Loucy (cell line): Measurements from ENCODE around the gene CDC14A.

Experiments
- H2AFZ ChIP-seq: fragments of 200-600 bp; sonication (generic); 2 replicates; pipeline ENCODE4 v1.6.0; 2016; ENCODE audit warnings: antibody characterized with exemption, mild to moderate bottlenecking, low read length, moderate library complexity
- H3F3A ChIP-seq: fragments of 200-600 bp; 2 replicates; pipeline ENCODE4 v1.6.0; 2016; ENCODE audit warnings: antibody characterized with exemption, low read depth, mild to moderate bottlenecking
- H3K27me3 ChIP-seq: fragments of 200-600 bp; sonication (generic); 2 replicates; pipeline ENCODE4 v1.6.1; 2014; ENCODE audit warnings: low read length, mild to moderate bottlenecking; ENCODE audit not compliant: insufficient read depth, poor library complexity, severe bottlenecking
- H3K36me3 ChIP-seq: fragments of 200-600 bp; sonication (generic); 2 replicates; pipeline ENCODE4 v1.6.1; 2016; ENCODE audit warnings: low read length; ENCODE audit not compliant: insufficient read depth
- H3K4me1 ChIP-seq: fragments of 200-600 bp; sonication (generic); 2 replicates; pipeline ENCODE4 v1.5.1; 2014; ENCODE audit warnings: low read length, mild to moderate bottlenecking; ENCODE audit not compliant: insufficient read depth, poor library complexity, severe bottlenecking
- H3K4me2 ChIP-seq: fragments of 200-600 bp; sonication (generic); 2 replicates; pipeline ENCODE4 v1.6.0; 2014; ENCODE audit warnings: antibody characterized with exemption, low read length, low read depth, mild to moderate bottlenecking; ENCODE audit not compliant: poor library complexity, severe bottlenecking
- H3K4me3 ChIP-seq: fragments of 200-600 bp; sonication (generic); 2 replicates; pipeline ENCODE4 v1.5.1; 2014; ENCODE audit warnings: low read length, mild to moderate bottlenecking, mixed read lengths; ENCODE audit not compliant: poor library complexity, severe bottlenecking
- H3K79me2 ChIP-seq: fragments of 200-600 bp; sonication (generic); 2 replicates; pipeline ENCODE4 v1.6.1; 2014; ENCODE audit warnings: low read length; ENCODE audit not compliant: insufficient read depth
- H3K9ac ChIP-seq: fragments of 200-600 bp; sonication (generic); 2 replicates; pipeline ENCODE4 v1.6.0; 2014; ENCODE audit warnings: mild to moderate bottlenecking, low read depth, low read length, moderate library complexity; ENCODE audit not compliant: poor library complexity, severe bottlenecking
- H3K9me2 ChIP-seq: fragments of 200-600 bp; sonication (generic); replicated peaks from 2 replicates; pipeline ENCODE4 v1.6.1; 2016; ENCODE audit warnings: low read depth, low read length, mixed read lengths
- H3K9me3 ChIP-seq: fragments of 200-600 bp; sonication (generic); 2 replicates; pipeline ENCODE4 v1.6.1; 2014; ENCODE audit warnings: mild to moderate bottlenecking, antibody characterized with exemption, low read length, low read depth; ENCODE audit not compliant: insufficient read depth
- H4K20me1 ChIP-seq: fragments of 200-600 bp; sonication (generic); 2 replicates; pipeline ENCODE4 v1.6.0; 2014; ENCODE audit warnings: antibody characterized with exemption, low read length, mild to moderate bottlenecking; ENCODE audit not compliant: insufficient read depth, poor library complexity, severe bottlenecking
- EZH2phosphoT487 ChIP-seq: fragments of 200-600 bp; IDR thresholded peaks from 2 replicates; pipeline ENCODE4 v1.6.1; 2018; ENCODE audit warnings: antibody characterized with exemption, mild to moderate bottlenecking, moderate library complexity, borderline replicate concordance
- TF ChIP-seq, protein P1 (sequence below): fragments of 200-600 bp; sonication (generic); conservative IDR thresholded peaks from 2 replicates; pipeline ENCODE4 v1.5.1; 2014; ENCODE audit warnings: mild to moderate bottlenecking, antibody characterized with exemption, low read length

CDC14A gene

DNA sequence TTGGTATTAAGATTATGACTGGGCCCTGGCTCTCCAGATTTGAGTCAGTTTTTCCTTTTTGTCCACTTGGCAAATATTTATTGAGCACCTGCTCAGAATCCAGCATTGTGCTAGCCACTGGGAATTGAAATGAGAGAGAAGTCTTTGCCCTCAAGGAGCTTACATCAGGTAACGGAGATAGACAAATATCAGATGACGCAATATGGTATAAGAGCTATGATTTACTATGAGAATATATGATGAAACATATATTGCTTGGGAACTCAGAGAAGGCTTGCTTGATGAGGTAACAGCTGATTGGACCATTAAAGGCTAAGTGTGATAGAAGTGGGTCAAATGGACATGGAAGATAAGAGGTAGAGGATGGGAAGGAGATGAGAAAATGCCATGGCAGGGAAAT lies 144.6 kb downstream of the CDC14A start:
- Histone ChIP-seq H3F3A (no peaks in the 10 kb centered on the region), H3K9me2 (no peaks in the 10 kb centered on the region), H3K9ac (no peak overlapping the region), H3K4me3 (no peak overlapping the region), H3K4me1 (no peaks in the 10 kb centered on the region), H3K9me3 (no peaks in the 10 kb centered on the region), H2AFZ (no peak overlapping the region), H3K4me2 (no peak overlapping the region), H3K27me3 (no peaks in the 10 kb centered on the region), H3K36me3 (peaks cover 27% of the 10 kb centered on the region; the same call in 1 of the 2 replicates), H3K79me2 (no peaks in the 10 kb centered on the region), H4K20me1 (no peaks in the 10 kb centered on the region)
- TF ChIP-seq EZH2phosphoT487: no peak
- TF ChIP-seq, protein P1, sequence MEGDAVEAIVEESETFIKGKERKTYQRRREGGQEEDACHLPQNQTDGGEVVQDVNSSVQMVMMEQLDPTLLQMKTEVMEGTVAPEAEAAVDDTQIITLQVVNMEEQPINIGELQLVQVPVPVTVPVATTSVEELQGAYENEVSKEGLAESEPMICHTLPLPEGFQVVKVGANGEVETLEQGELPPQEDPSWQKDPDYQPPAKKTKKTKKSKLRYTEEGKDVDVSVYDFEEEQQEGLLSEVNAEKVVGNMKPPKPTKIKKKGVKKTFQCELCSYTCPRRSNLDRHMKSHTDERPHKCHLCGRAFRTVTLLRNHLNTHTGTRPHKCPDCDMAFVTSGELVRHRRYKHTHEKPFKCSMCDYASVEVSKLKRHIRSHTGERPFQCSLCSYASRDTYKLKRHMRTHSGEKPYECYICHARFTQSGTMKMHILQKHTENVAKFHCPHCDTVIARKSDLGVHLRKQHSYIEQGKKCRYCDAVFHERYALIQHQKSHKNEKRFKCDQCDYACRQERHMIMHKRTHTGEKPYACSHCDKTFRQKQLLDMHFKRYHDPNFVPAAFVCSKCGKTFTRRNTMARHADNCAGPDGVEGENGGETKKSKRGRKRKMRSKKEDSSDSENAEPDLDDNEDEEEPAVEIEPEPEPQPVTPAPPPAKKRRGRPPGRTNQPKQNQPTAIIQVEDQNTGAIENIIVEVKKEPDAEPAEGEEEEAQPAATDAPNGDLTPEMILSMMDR: no peak

DNA sequence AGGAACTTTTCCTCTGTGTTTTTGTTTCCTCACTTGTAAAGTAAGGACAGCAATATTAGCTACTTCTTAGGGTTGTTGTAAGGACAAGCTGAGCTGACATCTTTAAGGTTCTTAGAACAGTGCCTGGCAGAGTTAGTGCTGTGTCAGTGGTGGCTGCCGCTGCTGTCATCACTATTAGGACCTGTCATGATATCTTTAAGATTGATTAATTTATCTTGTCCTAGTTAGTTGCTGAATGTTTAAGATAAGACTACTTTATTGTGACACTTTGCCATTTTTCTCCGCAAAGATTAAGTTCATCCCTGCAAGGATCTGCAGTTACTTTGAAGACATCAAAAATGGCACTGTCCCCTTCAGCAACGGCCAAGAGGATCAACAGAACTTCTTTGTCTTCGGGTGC lies 145.5 kb downstream of the CDC14A start:
- H3K4me2 ChIP-seq: no peak overlapping the region
- no peaks in the 10 kb centered on the region for H3K4me1 ChIP-seq
- no peaks in the 10 kb centered on the region for H3K9me2 ChIP-seq
- no peak overlapping the region for H3K4me3 ChIP-seq
- peaks cover 27% of the 10 kb centered on the region; the same call in 1 of the 2 replicates for H3K36me3 ChIP-seq
- H3F3A ChIP-seq: no peaks in the 10 kb centered on the region
- H3K79me2 ChIP-seq: no peaks in the 10 kb centered on the region
- H4K20me1 ChIP-seq: no peaks in the 10 kb centered on the region
- H3K9me3 ChIP-seq: no peaks in the 10 kb centered on the region
- TF ChIP-seq, protein P1: no peak
- TF ChIP-seq EZH2phosphoT487: no peak
- H3K27me3 ChIP-seq: no peaks in the 10 kb centered on the region
- no peak overlapping the region for H3K9ac ChIP-seq
- no peak overlapping the region for H2AFZ ChIP-seq

DNA sequence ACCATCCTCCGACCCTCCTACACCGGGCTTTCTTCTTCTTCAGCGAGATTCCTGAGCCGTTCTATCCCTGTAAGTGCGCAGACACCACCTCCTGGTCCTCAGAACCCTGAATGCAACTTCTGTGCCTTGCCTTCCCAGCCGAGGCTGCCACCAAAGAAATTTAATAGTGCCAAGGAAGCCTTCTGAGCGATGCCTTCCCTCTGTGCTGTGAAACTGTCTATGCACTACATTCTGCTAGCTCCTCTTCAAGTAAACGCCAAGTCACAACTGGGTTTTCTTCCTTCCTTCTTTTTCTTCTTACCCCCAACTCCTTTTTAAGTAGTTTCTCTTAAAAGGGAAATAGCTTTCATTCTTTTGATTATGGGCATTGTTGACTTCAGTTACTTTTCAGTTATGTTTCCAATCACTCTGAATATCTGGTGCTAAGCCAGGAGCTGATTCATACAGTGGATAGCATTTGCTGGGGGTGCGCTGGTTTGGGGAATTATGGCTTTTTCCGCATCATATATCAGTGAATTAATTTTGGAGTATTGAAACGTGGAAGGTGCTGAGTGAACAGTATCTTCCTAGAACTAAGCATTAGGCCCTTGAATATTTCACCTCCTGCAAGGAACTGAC lies 147.0 kb downstream of the CDC14A start:
- no peak overlapping the region for H2AFZ ChIP-seq
- H3K36me3 ChIP-seq: peaks cover 27% of the 10 kb centered on the region; the same call in 1 of the 2 replicates
- no peaks in the 10 kb centered on the region for H3K9me3 ChIP-seq
- H3K4me2 ChIP-seq: no peak overlapping the region
- no peak overlapping the region for H3K9ac ChIP-seq
- no peaks in the 10 kb centered on the region for H3K79me2 ChIP-seq
- H3K9me2 ChIP-seq: no peaks in the 10 kb centered on the region
- no peaks in the 10 kb centered on the region for H4K20me1 ChIP-seq
- TF ChIP-seq EZH2phosphoT487: no peak
- TF ChIP-seq, protein P1: no peak
- no peaks in the 10 kb centered on the region for H3K4me1 ChIP-seq
- H3F3A ChIP-seq: no peaks in the 10 kb centered on the region
- no peak overlapping the region for H3K4me3 ChIP-seq
- H3K27me3 ChIP-seq: no peaks in the 10 kb centered on the region
